Hippocampal formation (tissue), 2 donors: ENCODE measurements around the gene JARID2.
"Not testable (repeated sequence)": the region's sequence is repeated elsewhere in the genome, so short reads cannot be mapped to it uniquely, and the experiment has no call there.

Source experiments
- DNase-seq, 2 donors: peaks; one replicate each; lab custom pipeline; 2025; lab: John Stamatoyannopoulos, UW

JARID2 gene

DNA sequence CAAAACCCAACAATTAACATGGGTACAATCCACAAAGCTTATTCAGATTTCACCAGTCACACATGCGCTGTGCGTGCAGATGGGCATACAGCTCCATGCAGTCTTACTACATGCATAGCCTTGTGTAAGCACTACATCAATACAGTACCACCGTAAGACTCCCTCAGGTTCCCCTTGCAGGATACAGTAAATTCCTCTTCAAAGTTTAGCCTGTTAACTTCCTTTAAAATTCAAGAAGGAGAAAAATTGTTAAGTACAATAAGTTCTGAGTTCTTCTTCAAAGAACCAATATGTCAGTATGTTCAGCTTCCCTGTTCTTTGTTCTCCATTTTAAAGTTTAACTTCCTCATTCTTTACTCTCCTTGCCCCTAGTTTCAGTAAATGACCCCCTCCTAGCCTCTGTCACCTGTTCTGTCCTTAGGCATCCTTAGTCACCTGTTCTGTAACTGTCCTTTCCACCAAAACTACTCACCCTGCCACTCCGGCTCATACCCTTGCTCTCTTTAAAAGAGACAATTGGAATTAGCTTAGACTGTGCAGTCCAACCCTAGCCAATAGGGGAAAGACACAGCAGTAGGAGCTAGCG is 297.6 kb downstream of the JARID2 start:
- not testable (repeated sequence) for DNase-seq

DNA sequence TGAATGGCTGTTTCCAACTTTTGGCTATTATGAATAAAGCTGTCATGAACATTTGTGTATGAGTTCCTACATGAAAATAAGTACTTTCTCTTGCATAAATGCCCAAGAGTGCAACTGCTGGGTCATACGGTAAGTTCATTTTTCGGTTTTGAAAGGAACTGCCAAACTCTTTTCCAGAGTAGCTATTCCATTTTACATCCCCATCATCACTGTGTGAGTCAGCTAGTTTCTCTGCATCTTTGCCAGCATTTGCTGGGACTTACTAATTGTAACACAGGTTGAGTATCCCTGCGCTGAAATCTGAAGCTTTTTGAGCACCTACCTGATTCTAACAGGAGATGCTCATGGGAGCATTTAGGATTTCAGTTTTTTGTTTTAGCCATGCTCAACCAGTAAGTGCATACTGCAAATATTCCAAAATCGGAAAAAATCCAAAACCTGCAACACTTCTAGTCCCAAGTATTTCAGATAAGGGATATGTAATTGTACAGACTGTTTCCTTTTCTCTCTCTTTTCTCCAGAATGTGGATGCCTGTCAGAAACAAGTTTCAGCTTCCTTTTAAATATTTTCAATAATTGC is 298.5 kb downstream of the JARID2 start:
- no peak for DNase-seq

DNA sequence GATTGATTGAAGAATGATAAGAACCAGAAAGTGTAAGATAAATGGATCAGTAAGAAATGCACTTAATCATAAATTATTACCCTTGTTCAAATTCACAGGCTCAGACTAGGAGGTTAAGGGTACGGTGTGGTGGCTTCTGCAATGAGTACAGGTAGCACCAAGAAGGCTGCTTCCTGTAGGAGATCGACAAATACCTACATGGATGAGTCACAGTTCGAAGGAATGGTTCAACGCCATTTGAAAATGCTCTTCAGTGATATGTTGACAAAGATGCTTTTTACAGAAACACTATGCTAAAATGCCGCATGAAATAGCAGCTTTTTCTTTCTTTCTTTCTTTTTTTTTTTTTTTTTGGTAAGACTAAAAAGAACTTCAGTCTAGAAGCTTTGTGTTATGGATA is 300.7 kb downstream of the JARID2 start:
- no peak for DNase-seq

DNA sequence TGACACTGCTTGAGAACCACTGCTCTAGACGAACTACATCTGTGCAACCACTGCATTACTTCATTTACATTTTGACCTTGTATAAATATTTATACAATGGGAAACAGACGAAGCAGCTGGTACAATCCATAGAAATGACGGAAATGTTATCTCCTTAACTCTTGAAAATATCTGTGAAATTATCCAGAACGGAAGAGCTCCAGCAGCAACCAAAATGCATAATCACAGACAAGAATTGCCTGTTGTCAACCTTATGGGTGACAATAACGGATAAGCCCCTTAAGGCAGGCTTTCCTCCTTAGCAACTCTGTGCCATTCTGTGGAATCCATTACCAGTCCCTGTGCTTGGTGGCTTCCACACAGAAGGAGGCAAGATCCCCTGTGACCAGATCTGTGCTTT is 301.5 kb downstream of the JARID2 start:
- DNase-seq = no peak

DNA sequence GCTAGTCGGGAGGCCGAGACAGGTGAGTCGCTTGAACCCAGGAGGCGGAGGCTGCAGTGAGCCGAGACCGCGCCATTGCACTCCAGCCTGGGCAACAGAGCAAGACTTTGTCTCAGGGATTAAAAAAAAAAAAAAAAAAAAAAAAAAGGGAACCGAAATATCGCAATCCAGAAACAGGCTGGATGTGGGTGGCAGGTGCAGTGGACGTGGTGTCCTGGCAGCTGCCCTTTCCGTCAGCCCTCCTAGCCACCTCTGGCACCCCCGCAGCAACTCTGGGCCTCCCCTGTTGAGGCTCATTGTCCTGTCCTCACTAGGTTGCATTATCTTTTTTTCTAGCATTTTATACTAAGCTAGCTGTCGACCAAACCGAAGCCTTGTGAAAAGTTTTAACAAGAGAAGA is 303.5 kb downstream of the JARID2 start:
- no peak for DNase-seq

DNA sequence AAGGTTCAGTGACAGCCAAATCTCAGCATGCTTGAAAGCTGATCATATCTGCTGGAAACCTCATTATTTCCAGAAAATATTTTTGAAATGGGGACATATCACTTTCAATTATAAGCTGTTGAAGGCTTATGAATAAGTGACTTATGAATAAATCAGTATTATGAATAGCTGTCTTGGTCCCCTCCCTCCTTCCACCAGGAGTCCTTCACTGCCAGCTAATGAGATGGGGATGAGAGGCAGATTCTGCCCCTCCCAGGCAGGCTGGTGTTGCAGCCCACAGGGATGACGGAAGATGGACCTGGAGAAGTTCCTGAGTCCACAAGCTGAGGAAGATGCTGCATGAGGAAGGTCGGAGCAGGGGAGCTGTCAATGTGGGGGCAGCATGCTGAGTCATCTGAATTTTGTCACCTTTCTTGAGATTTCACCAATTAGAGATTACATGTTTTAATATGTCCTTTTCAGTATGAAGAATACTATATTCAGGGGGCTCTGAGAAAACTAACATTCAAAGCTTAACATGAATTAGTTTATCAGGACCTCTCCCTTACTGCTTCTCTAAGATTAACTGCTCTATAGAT is 304.8 kb downstream of the JARID2 start:
- no peak for DNase-seq

DNA sequence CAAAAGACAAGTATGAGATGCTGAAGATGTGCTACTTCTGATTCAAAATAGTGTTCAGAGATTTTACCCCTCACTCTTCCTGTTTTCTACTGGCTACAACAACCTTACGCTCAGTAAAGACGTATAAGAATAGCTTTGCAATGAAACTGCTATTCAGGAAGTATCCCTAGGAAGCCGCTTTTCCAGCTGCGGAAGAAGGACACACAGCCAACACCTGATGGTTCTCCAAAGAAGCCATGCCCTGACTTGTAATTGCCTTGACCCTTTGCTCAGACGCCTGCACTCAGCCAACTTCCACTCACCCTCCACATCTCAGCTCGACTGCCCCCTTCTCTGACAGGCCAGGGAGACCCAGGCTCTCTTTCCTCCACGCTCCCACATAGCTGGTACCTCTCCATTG is 305.4 kb downstream of the JARID2 start:
- DNase-seq = no peak

DNA sequence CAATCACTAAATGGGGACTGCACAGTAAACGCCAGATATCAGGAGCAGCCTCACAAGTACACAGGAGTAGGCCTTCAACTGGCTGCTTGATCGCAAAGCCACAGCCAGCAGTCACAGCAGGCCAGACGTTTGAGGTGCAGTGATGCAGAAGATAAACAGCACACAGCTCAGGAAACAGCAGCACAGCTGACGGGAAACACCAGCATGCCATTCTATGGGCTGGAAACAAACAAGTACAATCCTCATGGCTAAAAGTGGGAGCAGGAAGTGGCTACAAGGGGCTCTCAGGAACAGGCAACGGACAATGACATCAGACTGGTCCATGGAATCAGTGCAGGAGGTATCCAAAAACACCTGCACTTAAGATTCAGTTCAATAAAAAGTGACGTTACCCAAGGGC is 305.9 kb downstream of the JARID2 start:
- no peak for DNase-seq

DNA sequence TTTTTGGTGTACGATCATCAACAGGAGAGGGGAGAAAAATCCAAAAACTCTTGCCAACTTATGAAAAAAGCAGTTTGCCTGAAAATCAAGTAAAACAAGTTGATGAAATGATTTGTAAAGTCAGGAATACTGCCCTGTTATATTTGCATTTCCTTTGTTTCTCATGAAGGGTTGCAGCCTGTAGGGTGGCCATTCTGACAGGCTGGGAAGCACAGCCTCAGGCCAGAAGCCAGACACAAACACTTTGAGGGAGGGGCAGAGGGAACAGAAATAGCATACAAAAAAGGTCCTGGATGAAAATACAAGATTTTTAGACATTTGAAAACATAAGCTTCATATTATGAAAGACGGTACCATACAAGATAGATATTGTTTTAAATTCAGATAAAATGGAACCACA is 307.2 kb downstream of the JARID2 start:
- no peak for DNase-seq

DNA sequence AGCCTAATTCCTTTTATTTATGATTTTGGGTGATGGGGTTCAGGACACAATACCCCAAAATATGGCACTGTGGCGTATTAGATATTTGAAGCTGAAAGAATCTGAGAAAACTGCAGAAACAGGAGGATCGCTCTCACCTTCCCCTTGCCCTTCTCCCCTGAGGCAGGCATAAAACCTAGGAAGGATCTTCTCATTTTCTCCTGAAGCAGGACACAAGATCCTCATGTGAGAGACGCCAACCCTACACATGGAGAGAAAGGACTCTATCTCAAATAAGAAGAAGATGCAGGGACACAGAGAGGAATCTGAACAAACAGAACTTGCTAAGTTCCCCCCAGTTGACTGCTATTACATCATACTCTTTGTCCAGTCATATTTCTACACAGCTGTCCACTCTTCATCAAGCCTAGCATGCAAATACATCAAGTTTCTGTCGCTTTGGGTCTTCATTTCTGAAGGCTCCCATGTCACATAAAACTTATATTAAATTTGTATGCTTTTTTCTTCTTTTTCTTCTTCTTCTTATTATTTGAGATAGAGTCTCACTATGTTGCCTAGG is 307.9 kb downstream of the JARID2 start:
- no peak for DNase-seq

DNA sequence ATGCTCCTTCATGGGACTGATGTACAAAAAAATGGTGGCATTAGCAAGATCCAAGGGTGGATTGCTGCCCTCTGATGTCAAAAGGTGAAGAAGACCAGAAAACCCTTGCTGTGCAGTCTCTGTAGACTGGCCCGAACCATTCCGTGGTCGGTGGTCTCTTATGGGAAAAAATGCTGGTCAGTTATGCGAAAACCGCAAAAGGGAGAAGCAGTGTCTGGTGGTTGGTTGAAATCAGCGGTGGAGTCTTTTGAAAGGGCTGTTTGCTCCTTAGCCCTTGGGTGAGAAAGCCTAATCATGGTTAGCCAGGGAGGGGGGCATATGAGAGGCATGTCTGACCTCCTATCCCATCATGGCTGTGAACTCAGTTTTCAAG is 308.8 kb downstream of the JARID2 start:
- DNase-seq = no peak

DNA sequence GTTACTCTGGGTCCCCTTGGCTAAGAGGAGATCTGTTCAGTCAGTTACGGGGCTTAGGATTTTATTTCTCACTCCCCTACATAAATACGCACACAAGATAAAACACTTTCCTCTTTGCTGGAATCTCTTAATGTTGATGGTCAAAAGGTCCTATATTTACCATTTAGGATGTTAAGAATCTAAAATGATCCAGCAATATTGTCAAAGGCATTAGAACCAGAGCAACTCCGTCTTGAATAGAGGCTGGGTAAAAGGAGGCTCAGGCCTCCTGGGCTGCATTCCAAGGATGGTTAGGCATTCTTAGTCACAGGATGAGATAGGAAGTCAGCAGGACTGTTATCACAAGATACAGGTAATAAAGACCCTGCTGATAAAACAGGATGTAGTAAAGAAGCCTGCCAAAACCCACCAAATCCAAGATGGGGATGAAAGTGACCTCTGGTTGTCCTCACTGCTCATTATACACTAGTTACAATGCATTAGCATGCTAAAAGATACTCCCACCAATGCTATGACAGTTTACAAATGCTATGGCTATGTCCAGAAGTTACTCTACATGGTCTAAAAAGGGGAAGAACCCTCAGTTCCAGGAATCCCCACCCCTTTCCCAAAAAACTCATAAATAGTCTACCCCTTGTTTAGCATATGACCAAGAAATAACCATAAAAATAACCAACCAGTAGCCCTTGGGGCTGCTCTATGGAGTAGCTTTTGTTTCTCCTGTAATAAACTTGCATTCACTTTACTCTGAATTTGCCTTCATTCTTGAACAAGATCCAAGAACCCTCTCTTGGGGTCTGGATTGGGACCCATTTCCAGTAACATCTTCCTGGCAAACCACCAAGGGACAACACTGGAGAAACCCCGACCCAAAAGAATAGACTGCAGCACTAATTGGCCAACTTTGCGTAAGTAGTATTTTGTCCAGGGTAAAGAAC is 309.5 kb downstream of the JARID2 start:
- DNase-seq = no peak

DNA sequence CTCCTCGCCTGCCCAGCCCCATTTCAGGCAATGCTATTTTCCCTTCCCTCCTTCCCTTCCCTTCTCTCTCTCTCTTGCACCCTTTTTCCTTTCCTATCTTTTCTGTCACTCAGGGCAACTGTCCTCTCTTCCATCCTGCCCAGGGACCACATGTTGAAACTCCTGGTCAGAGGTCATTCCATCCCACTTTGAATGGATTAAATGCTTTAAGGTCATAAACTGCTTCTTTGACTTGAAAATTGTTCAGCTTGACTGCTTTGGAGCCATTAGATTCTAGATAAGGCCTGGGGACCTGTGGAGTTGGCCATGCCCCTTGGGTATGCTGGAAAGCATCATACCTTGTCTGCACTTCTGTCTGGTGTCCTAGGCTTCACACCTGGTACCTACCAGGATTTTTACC is 310.8 kb downstream of the JARID2 start:
- DNase-seq = no peak

DNA sequence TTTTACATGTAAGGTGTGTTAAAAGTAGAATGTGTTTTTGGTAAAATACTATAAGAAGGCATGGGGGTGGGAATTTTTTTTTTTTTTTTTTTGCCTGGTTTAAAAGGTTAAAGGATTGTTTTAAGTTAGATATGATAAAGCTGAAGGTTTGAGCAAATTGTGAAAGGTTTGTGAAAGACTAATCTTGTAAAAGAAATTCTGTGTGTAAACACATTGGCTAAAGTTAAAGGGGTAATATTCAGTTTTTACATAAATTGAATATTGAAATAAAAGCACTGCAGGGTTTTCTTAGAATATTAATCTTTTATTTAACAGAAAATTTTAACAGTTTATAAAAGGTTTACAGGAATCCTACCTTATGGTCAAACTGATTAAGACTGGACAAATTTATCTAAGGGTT is 311.3 kb downstream of the JARID2 start:
- DNase-seq = no peak

DNA sequence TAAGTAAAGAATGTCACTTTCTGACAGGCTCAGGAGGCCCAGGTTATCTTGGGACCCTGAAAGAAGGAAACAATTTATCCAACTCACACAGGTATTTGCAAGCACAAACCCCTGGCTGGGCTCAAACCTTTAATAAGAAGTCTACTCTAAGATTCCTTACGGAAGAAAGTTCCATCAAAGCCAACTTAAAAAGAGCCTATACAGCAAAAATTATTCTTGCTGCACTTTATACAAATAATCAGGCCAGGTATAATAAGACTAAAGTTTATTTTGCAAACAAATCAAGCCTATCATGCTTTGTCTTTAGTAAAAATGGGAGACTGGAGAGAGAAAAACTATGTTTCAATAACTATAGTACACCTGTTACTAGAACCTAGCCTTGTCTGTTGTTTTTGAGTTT is 314.8 kb downstream of the JARID2 start:
- no peak for DNase-seq

DNA sequence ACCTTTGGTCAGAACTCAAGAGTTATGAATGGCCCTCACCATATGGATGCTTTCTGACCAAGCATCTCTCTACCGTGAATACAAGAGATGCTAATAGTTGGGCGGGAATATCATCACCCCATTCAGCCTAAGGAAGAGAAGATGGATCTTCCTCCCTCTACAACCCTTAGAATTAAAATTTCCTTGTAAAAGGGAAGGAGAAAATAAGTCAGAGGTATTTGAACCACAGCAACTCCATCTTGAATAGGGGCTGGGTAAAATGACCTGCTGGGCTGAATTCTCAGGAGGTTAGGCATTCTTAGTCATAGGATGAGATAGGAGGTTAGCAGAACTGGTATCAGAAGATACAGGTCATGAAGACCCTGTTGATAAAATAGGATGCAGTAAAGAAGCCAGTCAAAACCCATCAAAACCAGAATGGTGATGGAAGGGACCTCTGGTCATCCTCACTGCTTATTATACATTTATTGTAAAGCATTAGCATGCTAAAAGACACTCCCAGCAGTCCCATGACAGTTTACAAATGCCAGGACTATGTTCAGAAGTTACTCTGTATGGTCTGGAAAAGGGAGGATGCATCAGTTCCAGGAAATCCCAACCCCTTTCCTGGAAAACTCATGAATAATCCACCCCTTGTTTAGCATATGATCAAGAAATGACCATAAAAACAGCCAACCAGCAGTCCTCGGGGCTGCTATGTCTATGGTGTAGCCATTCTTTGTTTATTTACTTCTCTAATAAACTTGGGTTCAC is 315.8 kb downstream of the JARID2 start:
- no peak for DNase-seq

DNA sequence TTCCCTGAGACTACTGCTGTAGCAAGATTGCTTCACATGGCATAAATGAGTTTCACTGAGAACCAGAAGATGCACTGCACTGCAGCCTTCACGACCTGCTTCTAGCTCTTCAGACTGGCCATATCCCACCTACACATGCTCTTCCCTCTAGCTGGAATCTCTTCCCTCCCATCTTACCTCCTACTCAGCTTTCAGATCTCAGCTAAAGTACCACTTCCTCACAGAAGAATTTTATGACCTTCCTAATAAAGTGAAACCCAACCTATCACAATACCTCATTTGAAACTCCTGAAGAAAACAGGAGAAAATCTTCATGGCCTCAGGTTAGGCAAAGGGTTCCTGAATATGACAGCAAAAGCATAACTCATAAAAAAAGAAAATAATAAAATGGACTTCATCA is 317.1 kb downstream of the JARID2 start:
- DNase-seq = no peak

DNA sequence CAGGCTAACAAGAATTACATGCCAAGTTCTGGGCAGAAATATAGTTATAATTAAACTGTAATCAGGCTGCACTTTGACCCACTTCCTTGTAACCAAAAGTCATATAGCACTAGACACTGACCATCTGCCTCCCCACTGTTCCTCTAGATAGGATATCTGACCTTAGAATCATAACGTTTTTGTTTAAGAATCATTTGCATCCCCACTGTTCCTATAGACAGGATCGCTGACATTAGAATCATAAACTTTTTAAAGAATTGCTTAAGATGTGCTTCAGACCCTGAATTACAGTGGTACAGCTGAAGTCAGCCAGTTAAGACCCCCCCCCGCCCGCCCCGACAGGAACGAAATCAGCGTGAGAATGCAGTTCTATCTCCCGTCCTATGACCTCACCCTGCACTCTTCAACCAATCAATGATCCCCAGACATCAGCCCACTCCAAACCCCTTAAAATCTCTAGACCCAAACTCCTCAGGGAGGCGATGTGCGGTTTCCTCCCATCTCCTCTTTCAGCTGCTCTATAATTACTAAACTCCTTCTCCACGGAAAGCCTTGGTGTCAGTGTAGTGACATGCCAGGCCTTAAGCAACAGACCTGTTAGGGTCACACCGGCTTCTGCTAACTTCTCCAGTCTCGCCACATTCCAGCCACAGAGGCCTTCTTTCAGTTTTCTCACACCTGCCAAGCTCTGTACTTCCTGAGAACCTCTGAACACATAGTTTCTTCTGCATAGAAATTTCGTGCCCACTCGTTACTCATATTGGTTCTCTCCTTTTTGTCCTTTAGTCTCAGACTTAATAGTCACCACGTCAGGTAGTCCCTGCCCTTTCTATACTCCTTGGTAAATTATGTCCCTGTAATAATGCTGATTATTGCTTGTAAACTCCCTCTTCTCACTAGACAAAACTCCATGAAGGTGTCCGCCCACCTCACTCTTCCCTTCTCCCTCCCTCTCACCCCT is 323.4 kb downstream of the JARID2 start:
- no peak for DNase-seq

DNA sequence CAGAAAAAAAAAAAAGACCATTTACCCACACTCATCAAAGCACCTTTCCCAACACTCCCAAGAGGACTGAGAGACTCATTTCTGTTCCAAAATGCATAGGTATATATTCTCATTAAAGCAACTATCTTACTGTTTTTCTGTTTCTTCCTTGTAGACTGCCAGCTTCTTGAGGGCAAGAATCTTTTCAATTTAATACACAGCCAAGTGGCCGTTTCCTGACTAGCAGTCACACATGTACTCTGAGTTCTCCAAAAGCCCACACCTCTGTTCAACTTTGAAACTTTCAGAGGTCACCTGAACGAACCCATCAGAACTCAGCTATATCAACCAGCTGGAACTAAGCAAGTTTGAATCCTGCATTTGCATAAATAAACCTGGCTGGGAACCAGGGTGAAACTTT is 324.3 kb downstream of the JARID2 start:
- DNase-seq = no peak
